Astrocyte (in vitro differentiated cells and primary cell): ENCODE results near the gene TTC7B.

ENCODE experiments used
- CTCF ChIP-seq: IDR thresholded peaks from 2 replicates; pipeline ENCODE4 v1.5.1; 2011; ENCODE audit warnings: low read depth, mild to moderate bottlenecking, inconsistent platforms, low read length, moderate library complexity; ENCODE audit not compliant: insufficient read depth
- EZH2 ChIP-seq: IDR thresholded peaks from 2 replicates; pipeline ENCODE4 v1.6.1; 2012; ENCODE audit warnings: mild to moderate bottlenecking, low read length, inconsistent platforms; ENCODE audit not compliant: insufficient read depth

DNA sequence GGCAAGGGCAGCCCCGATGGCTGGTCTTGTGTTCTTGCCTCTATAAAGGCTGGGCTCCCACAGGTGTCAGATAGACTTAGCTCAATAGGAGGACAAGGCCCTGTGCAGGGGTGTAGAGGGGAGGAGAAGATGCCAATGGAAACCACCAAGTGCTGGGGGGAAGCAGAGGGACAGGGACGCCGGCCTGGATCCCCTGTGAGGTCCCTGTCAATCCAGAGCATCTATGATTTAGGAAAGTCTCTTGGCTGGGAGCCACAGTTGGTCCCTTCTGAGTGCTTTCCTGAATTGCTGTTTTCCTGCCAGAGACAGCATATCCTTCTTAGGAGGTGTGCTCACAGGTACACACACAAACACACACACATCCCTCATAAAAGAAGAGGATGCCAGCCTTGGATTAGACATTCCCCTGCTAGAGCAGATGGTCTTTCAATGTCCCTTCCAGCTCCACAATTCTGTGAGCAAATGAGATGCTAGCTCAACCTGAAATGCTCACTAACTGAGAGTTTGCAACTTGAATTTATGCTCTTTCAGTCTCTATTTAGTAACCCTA, 62.7 kb downstream of the TTC7B start:
- no peak for TF ChIP-seq CTCF
- no peak for TF ChIP-seq EZH2
